ENCODE measurements around the gene TAC3. TPM values are rescaled to one million over a fixed set of nuclear protein-coding genes. Genes with fewer than 3 reads are reported as not detected.
"Not testable (repeated sequence)": the region's sequence is repeated elsewhere in the genome, so short reads cannot be mapped to it uniquely, and the experiment has no call there.

The TAC3 gene
- total RNA-seq, result not detected

- Mint-ChIP-seq H3K9me3 (ENCODE audit: insufficient read depth) (no peaks in the 10 kb centered on the region), H3K4me1 (ENCODE audit: low read depth) (peaks cover 22% of the 10 kb centered on the region), H3K4me3 (no peak within 1 kb of the TSS), H3K27ac (no peak within 1 kb of the TSS), H3K36me3 (ENCODE audit: low read depth) (no peaks in the 10 kb centered on the region), H3K27me3 (ENCODE audit: low read depth) (peaks cover 10% of the 10 kb centered on the region)
- ATAC-seq (no peak), DNase-seq (no peak)
- ChIA-PET CTCF (interaction anchor here (1.1 to 2.0 kb wide), 7 partner anchors 10 to 111 kb away, joined by 3 to 13 read pairs (median 5); partner anchors contain the start of gene ZBTB39), POLR2A (interaction anchor here (0.6 to 1.1 kb wide), 3 partner anchors 8 to 63 kb away, joined by 3 to 4 read pairs (median 3); no protein-coding TSS in a partner anchor)
These were observed at the start of gene TAC3 for GRCh38 chr12:57016348-57016747. Gene TAC3, minus strand, starts transcription at chr12:57016529. Its CDS starts 732 bp downstream, at chr12:57015797.

DNA sequence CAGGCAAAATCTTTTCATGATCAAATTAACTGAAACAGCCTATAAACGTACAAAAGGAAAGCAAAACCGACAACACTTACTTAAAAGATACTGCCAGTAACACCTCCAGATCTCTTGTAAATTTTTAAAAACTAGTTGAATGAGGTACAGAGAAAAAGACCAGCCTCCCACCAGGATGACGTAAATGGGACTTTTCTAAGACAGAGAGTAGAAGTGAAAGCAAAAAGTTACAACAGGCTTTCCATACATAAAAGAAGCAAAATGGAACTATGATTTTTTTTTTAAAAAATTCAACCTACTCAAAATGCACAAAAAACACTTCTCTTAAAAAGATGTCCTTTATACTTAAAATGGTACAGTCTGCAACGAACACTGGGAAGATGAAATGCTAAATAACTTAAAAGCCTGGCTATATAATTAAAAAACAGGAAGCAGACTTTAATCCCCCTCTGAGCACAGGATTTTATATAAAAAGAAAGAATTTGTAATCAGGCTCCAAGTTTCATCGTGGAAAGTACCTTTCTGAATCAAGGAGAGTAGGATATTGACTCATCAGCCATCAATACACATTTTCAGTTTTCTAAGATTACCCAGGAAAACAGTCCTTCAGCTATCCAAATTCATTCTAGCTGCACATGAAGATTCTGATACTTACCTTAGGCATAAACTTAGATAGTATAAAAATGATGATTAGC, 47.8 kb upstream of the TAC3 start:
- peak overlapping the region; percentile 76 for H3K4me3 Mint-ChIP-seq
- H3K4me1 Mint-ChIP-seq (ENCODE audit: low read depth), result peaks cover 34% of the 10 kb centered on the region
- no peaks in the 10 kb centered on the region for H3K9me3 Mint-ChIP-seq (ENCODE audit: insufficient read depth)
- POLR2A ChIA-PET, result interaction anchor here (1.0 to 2.5 kb wide), 4 partner anchors 15 to 48 kb away, joined by 3 to 20 read pairs (median 10); partner anchors contain the start of genes NEMP1 and STAT6
- H3K27ac Mint-ChIP-seq, result peak overlapping the region; percentile 89
- CTCF ChIA-PET, result interaction anchor here (1.0 to 11.4 kb wide), 9 partner anchors 15 to 62 kb away, joined by 3 to 229 read pairs (median 105); partner anchors contain the start of genes MYO1A, NAB2, STAT6 and ZBTB39
- ATAC-seq, result peak; percentile 90
- peak; percentile 73 for DNase-seq
- peaks cover 67% of the 10 kb centered on the region for H3K36me3 Mint-ChIP-seq (ENCODE audit: low read depth)
- H3K27me3 Mint-ChIP-seq (ENCODE audit: low read depth), result no peaks in the 10 kb centered on the region

DNA sequence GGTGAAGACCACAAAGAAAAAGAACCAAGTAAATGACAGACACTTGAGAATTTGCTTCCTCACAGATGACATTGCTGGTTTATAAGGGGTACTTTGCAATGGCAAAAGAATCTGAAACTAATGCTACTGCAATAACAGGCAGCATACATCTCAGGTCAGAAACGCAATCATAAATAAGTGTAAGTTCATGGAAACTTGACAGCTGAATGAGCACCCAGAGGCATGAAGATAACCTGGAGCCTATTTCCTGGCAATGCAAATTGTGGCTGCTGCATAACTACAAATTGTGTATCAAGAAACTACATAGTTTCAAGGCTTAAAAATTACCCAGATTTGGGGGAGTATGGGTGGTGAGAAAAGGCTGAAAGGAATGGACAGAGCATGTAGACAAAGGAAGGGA, 42.1 kb upstream of the TAC3 start:
- Mint-ChIP-seq H3K36me3 (ENCODE audit: low read depth) (peaks cover 71% of the 10 kb centered on the region), H3K4me3 (no peak overlapping the region), H3K27me3 (ENCODE audit: low read depth) (no peaks in the 10 kb centered on the region), H3K9me3 (ENCODE audit: insufficient read depth) (no peaks in the 10 kb centered on the region), H3K4me1 (ENCODE audit: low read depth) (peaks cover 15% of the 10 kb centered on the region), H3K27ac (peak overlapping the region; percentile 27)
- ChIA-PET POLR2A (interaction anchor here (2.8 kb wide), 1 partner anchor 53 kb away, joined by 9 read pairs; the partner anchor contains the start of gene STAT6), CTCF (interaction anchor here (2.5 to 11.3 kb wide), 4 partner anchors 9 to 57 kb away, joined by 13 to 229 read pairs (median 153); partner anchors contain the start of genes MYO1A and ZBTB39)
- DNase-seq (no peak), ATAC-seq (no peak)

DNA sequence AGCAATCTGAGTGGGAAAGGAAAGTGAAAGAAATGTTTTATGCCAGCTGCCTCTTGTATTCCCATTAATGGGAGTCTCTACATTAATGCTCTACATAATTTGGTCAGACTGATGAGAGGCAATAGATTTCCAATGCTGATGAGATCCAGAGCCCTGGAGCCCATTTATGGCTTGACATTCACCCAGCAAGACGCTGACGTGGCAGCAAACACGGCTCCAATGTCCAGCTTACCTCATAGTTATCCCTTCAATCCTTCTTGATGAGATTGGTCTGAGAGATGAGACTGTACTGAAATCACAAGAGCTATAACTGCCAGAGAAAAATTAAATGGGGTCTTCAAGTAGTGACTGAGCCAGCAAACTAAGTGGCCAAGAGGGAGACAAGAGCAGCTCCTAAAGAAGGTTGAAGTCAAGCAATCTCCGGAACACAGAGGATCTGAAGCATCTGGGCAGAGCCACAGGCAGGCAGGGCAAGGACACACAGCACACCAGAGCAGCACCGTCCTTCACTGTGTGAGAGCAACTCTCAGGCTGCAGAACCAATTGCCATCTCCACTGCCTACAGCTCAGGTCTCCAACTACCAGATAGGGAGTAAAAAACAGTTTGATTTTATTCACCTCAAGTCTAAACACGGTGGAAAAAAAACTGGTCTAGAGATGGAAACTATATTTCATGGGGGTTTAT, 40.9 kb upstream of the TAC3 start:
- POLR2A ChIA-PET, result interaction anchor here (0.8 to 2.8 kb wide), 4 partner anchors 9 to 55 kb away, joined by 3 to 9 read pairs (median 6); partner anchors contain the start of gene STAT6
- H3K4me3 Mint-ChIP-seq, result no peak overlapping the region
- no peak for ATAC-seq
- H3K9me3 Mint-ChIP-seq (ENCODE audit: insufficient read depth), result peaks cover 3% of the 10 kb centered on the region
- H3K27me3 Mint-ChIP-seq (ENCODE audit: low read depth), result no peaks in the 10 kb centered on the region
- H3K4me1 Mint-ChIP-seq (ENCODE audit: low read depth), result peaks cover 11% of the 10 kb centered on the region
- CTCF ChIA-PET, result interaction anchor here (1.1 to 11.3 kb wide), 7 partner anchors 8 to 118 kb away, joined by 3 to 229 read pairs (median 7); partner anchors contain the start of genes MYO1A and ZBTB39
- no peak for DNase-seq
- peak overlapping the region; percentile 18 for H3K27ac Mint-ChIP-seq
- peaks cover 71% of the 10 kb centered on the region for H3K36me3 Mint-ChIP-seq (ENCODE audit: low read depth)

DNA sequence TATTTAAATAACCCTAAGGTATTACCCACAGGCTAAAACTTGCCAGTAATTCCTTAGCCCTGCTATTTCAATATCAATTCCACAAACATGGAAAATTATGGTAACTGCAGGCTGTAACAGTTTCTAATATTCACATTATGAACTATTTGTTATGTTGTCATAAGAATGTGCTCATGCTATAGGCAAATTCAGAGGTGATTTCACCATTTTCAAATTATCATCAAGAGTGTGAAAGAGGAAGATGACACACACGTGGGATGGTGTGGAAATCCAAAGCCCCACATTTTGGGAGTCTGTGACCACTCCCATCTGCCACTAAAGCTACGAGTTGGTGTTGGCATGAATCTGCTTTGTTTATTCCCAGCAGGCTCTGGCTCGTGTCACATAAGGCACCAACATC, 39.5 kb upstream of the TAC3 start:
- CTCF ChIA-PET, result interaction anchor here (1.4 to 11.3 kb wide), 3 partner anchors 14 to 56 kb away, joined by 3 to 229 read pairs (median 6); no protein-coding TSS in a partner anchor
- POLR2A ChIA-PET, result interaction anchor here (0.6 to 2.0 kb wide), 2 partner anchors 8 to 153 kb away, joined by 5 to 8 read pairs; no protein-coding TSS in a partner anchor
- Mint-ChIP-seq H3K27me3 (ENCODE audit: low read depth) (no peaks in the 10 kb centered on the region), H3K9me3 (ENCODE audit: insufficient read depth) (peaks cover 3% of the 10 kb centered on the region), H3K27ac (no peak overlapping the region), H3K4me3 (no peak overlapping the region), H3K36me3 (ENCODE audit: low read depth) (peaks cover 66% of the 10 kb centered on the region), H3K4me1 (ENCODE audit: low read depth) (peaks cover 16% of the 10 kb centered on the region)
- no peak for ATAC-seq
- no peak for DNase-seq

DNA sequence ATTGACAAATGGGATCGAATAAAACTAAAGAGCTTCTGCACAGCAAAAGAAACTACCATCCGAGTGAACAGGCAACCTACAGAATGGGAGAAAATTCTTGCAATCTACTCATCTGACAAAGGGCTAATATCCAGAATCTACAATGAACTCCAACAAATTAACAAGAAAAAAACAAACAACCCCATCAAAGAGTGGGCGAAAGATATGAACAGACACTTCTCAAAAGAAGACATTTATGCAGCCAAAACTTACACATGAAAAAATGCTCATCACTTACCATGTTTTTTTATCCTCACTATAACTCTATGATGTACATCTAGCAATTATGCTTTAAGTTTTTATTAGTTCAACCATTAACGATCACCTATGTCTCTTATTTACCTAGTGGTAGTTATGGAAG, 37.6 kb upstream of the TAC3 start:
- POLR2A ChIA-PET; H3K4me3 Mint-ChIP-seq; H3K27ac Mint-ChIP-seq; DNase-seq; CTCF ChIA-PET; H3K9me3 Mint-ChIP-seq (ENCODE audit: insufficient read depth); H3K27me3 Mint-ChIP-seq (ENCODE audit: low read depth); ATAC-seq: not testable (repeated sequence)
- Mint-ChIP-seq H3K4me1 (ENCODE audit: low read depth) (peaks cover 19% of the 10 kb centered on the region), H3K36me3 (ENCODE audit: low read depth) (peaks cover 49% of the 10 kb centered on the region)

DNA sequence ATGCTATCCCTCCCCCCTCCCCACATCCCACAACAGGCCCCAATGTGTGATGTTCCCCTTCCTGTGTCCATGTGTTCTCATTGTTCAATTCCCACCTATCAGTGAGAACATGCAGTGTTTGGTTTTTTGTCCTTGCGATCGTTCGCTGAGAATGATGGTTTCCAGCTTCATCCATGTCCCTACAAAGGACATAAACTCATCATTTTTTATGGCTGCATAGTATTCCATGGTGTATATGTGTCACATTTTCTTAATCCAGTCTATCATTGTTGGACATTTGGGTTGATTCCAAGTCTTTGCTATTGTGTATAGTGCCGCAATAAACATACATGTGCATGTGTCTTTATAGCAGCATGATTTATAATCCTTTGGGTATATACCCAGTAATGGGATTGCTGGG, 36.8 kb upstream of the TAC3 start:
- not testable (repeated sequence) for H3K27me3 Mint-ChIP-seq (ENCODE audit: low read depth); H3K9me3 Mint-ChIP-seq (ENCODE audit: insufficient read depth); DNase-seq; H3K4me3 Mint-ChIP-seq; ATAC-seq; H3K27ac Mint-ChIP-seq
- H3K4me1 Mint-ChIP-seq (ENCODE audit: low read depth), result peaks cover 27% of the 10 kb centered on the region
- CTCF ChIA-PET, result interaction anchor here (1.0 to 7.7 kb wide), 4 partner anchors 7 to 58 kb away, joined by 4 to 105 read pairs (median 9); partner anchors contain the start of gene STAT6
- H3K36me3 Mint-ChIP-seq (ENCODE audit: low read depth), result peaks cover 42% of the 10 kb centered on the region
- POLR2A ChIA-PET, result interaction anchor here (1.0 kb wide), 1 partner anchor 19 kb away, joined by 3 read pairs; no protein-coding TSS in a partner anchor

DNA sequence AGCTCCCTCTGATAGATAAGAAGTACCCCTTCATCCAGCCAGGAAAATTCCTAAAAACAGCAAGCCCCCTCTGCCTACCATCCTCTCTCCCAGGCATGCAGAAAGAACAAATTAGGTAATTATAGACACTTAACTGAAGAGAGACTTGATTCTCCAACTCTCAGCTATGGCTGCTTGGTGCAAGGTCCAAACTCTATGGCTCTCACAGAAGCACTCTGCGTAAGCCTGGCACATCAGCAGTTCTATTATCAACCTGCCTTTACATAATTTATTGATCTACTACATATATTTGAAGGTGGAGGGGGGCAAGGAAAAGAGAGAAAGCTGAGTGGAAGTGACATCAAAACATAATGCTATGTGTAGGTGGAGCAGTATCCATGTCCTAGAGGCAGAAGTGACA, 34.7 kb upstream of the TAC3 start:
- no peak overlapping the region for H3K27ac Mint-ChIP-seq
- POLR2A ChIA-PET, result interaction anchor here (0.7 to 1.6 kb wide), 5 partner anchors 10 to 73 kb away, joined by 3 to 4 read pairs (median 3); partner anchors contain the start of gene STAT6
- no peak overlapping the region for H3K4me3 Mint-ChIP-seq
- no peak for ATAC-seq
- no peaks in the 10 kb centered on the region for H3K27me3 Mint-ChIP-seq (ENCODE audit: low read depth)
- CTCF ChIA-PET, result interaction anchor here (1.1 to 7.7 kb wide), 7 partner anchors 9 to 73 kb away, joined by 3 to 105 read pairs (median 14); no protein-coding TSS in a partner anchor
- DNase-seq, result no peak
- H3K4me1 Mint-ChIP-seq (ENCODE audit: low read depth), result peaks cover 48% of the 10 kb centered on the region
- H3K9me3 Mint-ChIP-seq (ENCODE audit: insufficient read depth), result peaks cover 3% of the 10 kb centered on the region
- peaks cover 29% of the 10 kb centered on the region for H3K36me3 Mint-ChIP-seq (ENCODE audit: low read depth)

GRCh38 chr12:57049890-57050289, 33.6 kb upstream of the TAC3 start, which contains the start of gene MYO1A:
Gene MYO1A, minus strand, starts transcription at chr12:57050129. Its CDS starts 1,806 bp downstream, at chr12:57048323.
- CTCF ChIA-PET, result interaction anchor here (1.0 to 7.7 kb wide), 6 partner anchors 10 to 62 kb away, joined by 3 to 105 read pairs (median 44); partner anchors contain the start of gene STAT6

GRCh38 chr12:57049119-57049446, 32.8 kb upstream of the TAC3 start:
- CTCF ChIA-PET, result interaction anchor here (0.8 to 7.7 kb wide), 7 partner anchors 11 to 62 kb away, joined by 3 to 105 read pairs (median 25); partner anchors contain the start of genes STAT6 and ZBTB39
- DNase-seq (no peak), ATAC-seq (no peak)
- Mint-ChIP-seq H3K27me3 (ENCODE audit: low read depth) (no peaks in the 10 kb centered on the region), H3K4me3 (no peak overlapping the region), H3K36me3 (ENCODE audit: low read depth) (peaks cover 16% of the 10 kb centered on the region), H3K4me1 (ENCODE audit: low read depth) (peaks cover 54% of the 10 kb centered on the region), H3K27ac (no peak overlapping the region), H3K9me3 (ENCODE audit: insufficient read depth) (peaks cover 3% of the 10 kb centered on the region)
- POLR2A ChIA-PET, result no interaction called here

More at GRCh38 chr12:57049890-57050289, 33.6 kb upstream of the TAC3 start, which contains the start of gene MYO1A:
- H3K4me3 Mint-ChIP-seq, result no peak within 1 kb of the TSS
- POLR2A ChIA-PET, result interaction anchor here (1.0 to 1.6 kb wide), 4 partner anchors 9 to 29 kb away, joined by 3 to 4 read pairs (median 4); no protein-coding TSS in a partner anchor
- H3K36me3 Mint-ChIP-seq (ENCODE audit: low read depth), result peaks cover 20% of the 10 kb centered on the region
- ATAC-seq (no peak), DNase-seq (no peak)
- peaks cover 3% of the 10 kb centered on the region for H3K9me3 Mint-ChIP-seq (ENCODE audit: insufficient read depth)
- H3K4me1 Mint-ChIP-seq (ENCODE audit: low read depth), result peaks cover 54% of the 10 kb centered on the region
- H3K27ac Mint-ChIP-seq, result no peak within 1 kb of the TSS
- H3K27me3 Mint-ChIP-seq (ENCODE audit: low read depth), result no peaks in the 10 kb centered on the region

Measured in activated CD8-positive, alpha-beta T cell treated with anti-CD3 and anti-CD28 coated beads, Interleukin-2, amount 10 ng/mL, durations not matched to agents 7 days and 5 days (primary cell).